Stimulated activated naive CD8-positive, alpha-beta T cell treated with anti-CD3 and anti-CD28 coated beads, Interleukin-15, Interleukin-2, amounts not matched to agents 100 ng/mL and 50 ng/mL, for 24 hours (primary cell): Measurements from ENCODE around the gene ZNF552.
"Not testable (repeated sequence)": the region's sequence is repeated elsewhere in the genome, so short reads cannot be mapped to it uniquely, and the experiment has no call there.

Experiments used
- H3K27ac Mint-ChIP-seq: one replicate; pipeline ENCODE4 v1.8.0; 2021; ENCODE audit warnings: mild to moderate bottlenecking, mixed read lengths
- H3K27me3 Mint-ChIP-seq: one replicate; pipeline ENCODE4 v1.8.0; 2021; ENCODE audit warnings: mixed read lengths
- H3K36me3 Mint-ChIP-seq: one replicate; pipeline ENCODE4 v1.8.0; 2021; ENCODE audit warnings: low read depth, mixed read lengths
- H3K4me1 Mint-ChIP-seq: one replicate; pipeline ENCODE4 v1.8.0; 2021; ENCODE audit warnings: low read depth, mixed read lengths
- H3K4me3 Mint-ChIP-seq: one replicate; pipeline ENCODE4 v1.8.0; 2021; ENCODE audit warnings: mild to moderate bottlenecking, mixed read lengths
- H3K9me3 Mint-ChIP-seq: one replicate; pipeline ENCODE4 v1.8.0; 2021; ENCODE audit warnings: mixed read lengths

The ZNF552 gene

GRCh38 chr19:57814505-57815246, at the start of gene ZNF552:
Gene ZNF552 (minus strand): TSS chr19:57814913. CDS start chr19:57814743, 170 bp downstream.
- Mint-ChIP-seq H3K27me3 (no peaks in the 10 kb centered on the region), H3K9me3 (no peaks in the 10 kb centered on the region), H3K4me3 (peak within 1 kb of the TSS; percentile 92), H3K27ac (peak within 1 kb of the TSS; percentile 87), H3K4me1 (peaks cover 58% of the 10 kb centered on the region), H3K36me3 (peaks cover 30% of the 10 kb centered on the region)

- H3K36me3 Mint-ChIP-seq = peaks cover 96% of the 10 kb centered on the region
- not testable (repeated sequence) for H3K27me3 Mint-ChIP-seq, H3K4me3 Mint-ChIP-seq, H3K4me1 Mint-ChIP-seq, H3K27ac Mint-ChIP-seq
- H3K9me3 Mint-ChIP-seq = peaks cover 32% of the 10 kb centered on the region
Observed at GRCh38 chr19:57862351-57862750, 47.6 kb upstream of the ZNF552 start.

GRCh38 chr19:57854117-57854516, 39.4 kb upstream of the ZNF552 start:
- H3K4me3 Mint-ChIP-seq, H3K27me3 Mint-ChIP-seq, H3K9me3 Mint-ChIP-seq, H3K27ac Mint-ChIP-seq: not testable (repeated sequence)
- Mint-ChIP-seq H3K36me3 (peaks cover 75% of the 10 kb centered on the region), H3K4me1 (peaks cover 30% of the 10 kb centered on the region)

- not testable (repeated sequence) for H3K4me3 Mint-ChIP-seq, H3K27ac Mint-ChIP-seq, H3K27me3 Mint-ChIP-seq, H3K9me3 Mint-ChIP-seq
- Mint-ChIP-seq H3K36me3 (peaks cover 65% of the 10 kb centered on the region), H3K4me1 (peaks cover 30% of the 10 kb centered on the region)
Observed at GRCh38 chr19:57851812-57852603, 37.3 kb upstream of the ZNF552 start.

- peak overlapping the region; percentile 90 for H3K4me3 Mint-ChIP-seq
- H3K36me3 Mint-ChIP-seq = peaks cover 58% of the 10 kb centered on the region
- H3K27ac Mint-ChIP-seq = peak overlapping the region; percentile 91
- H3K9me3 Mint-ChIP-seq = peaks cover 5% of the 10 kb centered on the region
- peaks cover 27% of the 10 kb centered on the region for H3K4me1 Mint-ChIP-seq
- H3K27me3 Mint-ChIP-seq = no peaks in the 10 kb centered on the region
Observed at GRCh38 chr19:57850553-57851017, 35.9 kb upstream of the ZNF552 start.

- H3K27me3 Mint-ChIP-seq, H3K9me3 Mint-ChIP-seq: not testable (repeated sequence)
- peaks cover 27% of the 10 kb centered on the region for H3K4me1 Mint-ChIP-seq
- peaks cover 58% of the 10 kb centered on the region for H3K36me3 Mint-ChIP-seq
- H3K4me3 Mint-ChIP-seq = peak within 1 kb of the TSS; percentile 90
- peak within 1 kb of the TSS; percentile 91 for H3K27ac Mint-ChIP-seq
Observed at GRCh38 chr19:57849666-57850473, 35.2 kb upstream of the ZNF552 start, which contains the start of gene ZNF587. Gene ZNF587 (plus strand): TSS chr19:57849859. CDS start chr19:57850039, 180 bp downstream.

GRCh38 chr19:57849162-57849665, 34.5 kb upstream of the ZNF552 start:
- peaks cover 27% of the 10 kb centered on the region for H3K4me1 Mint-ChIP-seq
- peak overlapping the region; percentile 91 for H3K27ac Mint-ChIP-seq
- peaks cover 59% of the 10 kb centered on the region for H3K36me3 Mint-ChIP-seq
- H3K27me3 Mint-ChIP-seq, H3K9me3 Mint-ChIP-seq: not testable (repeated sequence)
- H3K4me3 Mint-ChIP-seq = peak overlapping the region; percentile 90

GRCh38 chr19:57847164-57847563, 32.5 kb upstream of the ZNF552 start:
- peaks cover 22% of the 10 kb centered on the region for H3K4me1 Mint-ChIP-seq
- H3K36me3 Mint-ChIP-seq = peaks cover 63% of the 10 kb centered on the region
- H3K27ac Mint-ChIP-seq, H3K27me3 Mint-ChIP-seq, H3K4me3 Mint-ChIP-seq, H3K9me3 Mint-ChIP-seq: not testable (repeated sequence)

GRCh38 chr19:57841122-57841763, 26.5 kb upstream of the ZNF552 start:
- peaks cover 28% of the 10 kb centered on the region for H3K4me1 Mint-ChIP-seq
- H3K9me3 Mint-ChIP-seq = no peaks in the 10 kb centered on the region
- H3K4me3 Mint-ChIP-seq = no peak overlapping the region
- H3K27ac Mint-ChIP-seq = peak overlapping the region; percentile 21
- H3K36me3 Mint-ChIP-seq = peaks cover 84% of the 10 kb centered on the region
- H3K27me3 Mint-ChIP-seq = no peaks in the 10 kb centered on the region

- Mint-ChIP-seq H3K4me1 (peaks cover 28% of the 10 kb centered on the region), H3K36me3 (peaks cover 62% of the 10 kb centered on the region)
- H3K27me3 Mint-ChIP-seq, H3K9me3 Mint-ChIP-seq, H3K27ac Mint-ChIP-seq, H3K4me3 Mint-ChIP-seq: not testable (repeated sequence)
Observed at GRCh38 chr19:57838622-57839191, 24.0 kb upstream of the ZNF552 start.

GRCh38 chr19:57836991-57837390, 22.3 kb upstream of the ZNF552 start:
- not testable (repeated sequence) for H3K4me3 Mint-ChIP-seq, H3K9me3 Mint-ChIP-seq, H3K27me3 Mint-ChIP-seq, H3K27ac Mint-ChIP-seq
- Mint-ChIP-seq H3K36me3 (peaks cover 53% of the 10 kb centered on the region), H3K4me1 (peaks cover 32% of the 10 kb centered on the region)

- no peaks in the 10 kb centered on the region for H3K27me3 Mint-ChIP-seq
- peaks cover 53% of the 10 kb centered on the region for H3K36me3 Mint-ChIP-seq
- H3K27ac Mint-ChIP-seq = no peak within 1 kb of the TSS
- H3K9me3 Mint-ChIP-seq = no peaks in the 10 kb centered on the region
- no peak within 1 kb of the TSS for H3K4me3 Mint-ChIP-seq
- H3K4me1 Mint-ChIP-seq = peaks cover 18% of the 10 kb centered on the region
Observed at GRCh38 chr19:57830071-57830602, 15.4 kb upstream of the ZNF552 start, which contains the start of gene ZNF587B. Gene ZNF587B (plus strand): TSS chr19:57830299. CDS start chr19:57830529, 230 bp downstream.

- Mint-ChIP-seq H3K4me1 (peaks cover 23% of the 10 kb centered on the region), H3K9me3 (no peaks in the 10 kb centered on the region), H3K4me3 (no peak overlapping the region), H3K27ac (no peak overlapping the region), H3K36me3 (peaks cover 58% of the 10 kb centered on the region), H3K27me3 (no peaks in the 10 kb centered on the region)
Observed at GRCh38 chr19:57829316-57829715, 14.6 kb upstream of the ZNF552 start.
